Hepatocyte (in vitro differentiated cells): Measurements from ENCODE around the gene WDR91.

ENCODE experiments used
- CTCF ChIP-seq: fragments of 200-600 bp; sonication (generic); IDR thresholded peaks from 2 replicates; pipeline ENCODE4 v1.5.1; 2016; ENCODE audit warnings: antibody characterized with exemption, mild to moderate bottlenecking; ENCODE audit not compliant: poor library complexity
- EZH2 ChIP-seq: fragments of 200-600 bp; sonication (generic); IDR thresholded peaks from 2 replicates; pipeline ENCODE4 v1.6.1; 2016; ENCODE audit warnings: antibody characterized with exemption, mild to moderate bottlenecking, borderline replicate concordance
- EZH2phosphoT487 ChIP-seq: fragments of 200-600 bp; sonication (generic); IDR thresholded peaks from one replicate; pipeline ENCODE4 v1.6.1; 2018; ENCODE audit warnings: antibody characterized with exemption, mild to moderate bottlenecking, low read depth, moderate library complexity; ENCODE audit not compliant: unreplicated experiment, severe bottlenecking

- TF ChIP-seq CTCF, result no peak
- no peak for TF ChIP-seq EZH2
- no peak for TF ChIP-seq EZH2phosphoT487
Measured at GRCh38 chr7:135199439-135199838, 11.9 kb downstream of the WDR91 start.
